WTC11 (cell line): Measurements from ENCODE around the gene FBXO31. TPM values are rescaled to one million over a fixed set of nuclear protein-coding genes. Genes with fewer than 3 reads are reported as not detected.

Experiments
- ATAC-seq: fragments of 200-7000 bp; cut with Tn5 transposase; 2 replicates; pipeline ENCODE4 v1.10.0; 2021; ENCODE audit warnings: mild to moderate bottlenecking, moderate library complexity
- CTCF ChIA-PET: fragments of 300-600 bp; sonication (Branson Sonifier 250); formaldehyde crosslinking; loops from one replicate; lab custom pipeline; 2021; ENCODE audit warnings: antibody characterized with exemption; lab: Charles Lee
- POLR2A ChIA-PET: fragments of 350-600 bp; sonication (Branson Sonifier 250); formaldehyde crosslinking; loops from one replicate; lab custom pipeline; 2021; ENCODE audit warnings: antibody characterized with exemption; lab: Charles Lee
- DNase-seq: peaks from one replicate; pipeline ENCODE4 v3.0.0; 2021; ENCODE audit warnings: low spot score
- H3K27ac Mint-ChIP-seq: 2 replicates; pipeline ENCODE4 v1.8.0; 2021; ENCODE audit warnings: mixed read lengths
- H3K27me3 Mint-ChIP-seq: 2 replicates; pipeline ENCODE4 v1.8.0; 2021; ENCODE audit warnings: low read depth, mild to moderate bottlenecking, moderate library complexity, mixed read lengths
- H3K36me3 Mint-ChIP-seq: 2 replicates; pipeline ENCODE4 v1.8.0; 2021; ENCODE audit warnings: mixed read lengths
- H3K4me1 Mint-ChIP-seq: 2 replicates; pipeline ENCODE4 v1.8.0; 2022; ENCODE audit warnings: mixed read lengths
- H3K4me3 Mint-ChIP-seq: 2 replicates; pipeline ENCODE4 v1.8.0; 2021; ENCODE audit warnings: mild to moderate bottlenecking, moderate library complexity, mixed read lengths
- H3K9me3 Mint-ChIP-seq: 2 replicates; pipeline ENCODE4 v1.8.0; 2021; ENCODE audit warnings: mixed read lengths
- FOXK1 ChIP-seq: sonication (generic); formaldehyde crosslinking; IDR thresholded peaks from 2 replicates; pipeline ENCODE4 v1.8.0; 2022; ENCODE audit warnings: mild to moderate bottlenecking, moderate library complexity, missing genetic modification reagents
- FOXP4 ChIP-seq: sonication (generic); formaldehyde crosslinking; IDR thresholded peaks from 2 replicates; pipeline ENCODE4 v1.8.0; 2022; ENCODE audit warnings: mild to moderate bottlenecking, missing genetic modification reagents
- KAT7 ChIP-seq: sonication (generic); formaldehyde crosslinking; IDR thresholded peaks from 2 replicates; pipeline ENCODE4 v1.8.1; 2023; ENCODE audit warnings: missing genetic modification reagents, mild to moderate bottlenecking, borderline replicate concordance
- NFE2L1 ChIP-seq: sonication (generic); formaldehyde crosslinking; IDR thresholded peaks from 2 replicates; pipeline ENCODE4 v1.8.1; 2023; ENCODE audit warnings: missing genetic modification reagents
- NR1H2 ChIP-seq: sonication (generic); formaldehyde crosslinking; IDR thresholded peaks from 2 replicates; pipeline ENCODE4 v1.9.0; 2021; ENCODE audit warnings: mild to moderate bottlenecking, moderate library complexity, missing genetic modification reagents
- PREB ChIP-seq: sonication (generic); formaldehyde crosslinking; IDR thresholded peaks from 2 replicates; pipeline ENCODE4 v1.8.1; 2022; ENCODE audit warnings: mild to moderate bottlenecking, missing genetic modification reagents, moderate library complexity, borderline replicate concordance
- PRRX2 ChIP-seq: fragments of 250-450 bp; sonication (Bioruptor Pico); IDR thresholded peaks from 2 replicates; pipeline ENCODE4 v1.8.0; 2021; ENCODE audit warnings: mild to moderate bottlenecking
- RELA ChIP-seq: sonication (generic); formaldehyde crosslinking; IDR thresholded peaks from 2 replicates; pipeline ENCODE4 v1.8.1; 2022; ENCODE audit warnings: missing genetic modification reagents, mild to moderate bottlenecking, borderline replicate concordance
- total RNA-seq: library from RNA; stranded (reverse); gene quantifications from 3 replicates; pipeline ENCODE4 v1.2.3, GENCODE V29; 2021
- TF ChIP-seq, protein P1 (sequence below): sonication (generic); formaldehyde crosslinking; IDR thresholded peaks from 2 replicates; pipeline ENCODE4 v1.8.1; 2023; ENCODE audit warnings: mild to moderate bottlenecking, missing genetic modification reagents, borderline replicate concordance
- TF ChIP-seq, protein P2 (sequence below): sonication (generic); formaldehyde crosslinking; IDR thresholded peaks from 2 replicates; pipeline ENCODE4 v1.8.1; 2023; ENCODE audit warnings: mild to moderate bottlenecking, missing genetic modification reagents
- TF ChIP-seq, protein P3 (sequence below): sonication (generic); formaldehyde crosslinking; IDR thresholded peaks from 2 replicates; pipeline ENCODE4 v1.8.1; 2023; ENCODE audit warnings: mild to moderate bottlenecking, moderate library complexity, missing genetic modification reagents

The FBXO31 gene
- total RNA-seq, 1 experiment from 2014 or later, result 22.6 TPM

DNA sequence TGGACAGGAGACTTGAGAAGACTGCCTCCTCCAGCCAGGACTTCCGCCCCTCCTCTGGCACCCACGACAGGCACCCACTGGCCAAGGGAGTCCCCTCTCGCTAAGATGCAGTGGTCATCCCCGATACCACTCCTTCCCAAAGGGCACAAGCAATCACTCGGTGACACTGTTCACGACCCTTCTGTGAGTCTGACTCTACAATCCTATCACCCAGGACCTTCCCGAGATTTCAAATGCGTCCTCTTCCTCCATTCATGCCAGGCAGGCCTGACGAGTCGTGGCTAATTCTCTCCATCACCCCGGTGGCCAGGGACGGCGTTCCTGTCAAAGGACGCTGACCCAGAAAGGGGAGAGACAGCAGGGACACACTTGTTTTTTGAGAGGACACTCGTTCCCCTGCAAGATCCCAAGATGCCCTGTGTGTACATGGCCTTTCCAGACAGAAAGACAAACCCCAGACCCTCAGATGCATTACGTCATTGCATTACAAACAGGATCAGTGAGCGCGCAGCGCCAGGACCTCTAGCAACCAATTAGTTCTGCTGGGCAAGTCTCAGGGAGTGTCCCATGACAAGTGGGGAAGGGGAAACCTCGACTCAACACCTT is 12.2 kb downstream of the FBXO31 start (continued):
- TF ChIP-seq, protein P1, sequence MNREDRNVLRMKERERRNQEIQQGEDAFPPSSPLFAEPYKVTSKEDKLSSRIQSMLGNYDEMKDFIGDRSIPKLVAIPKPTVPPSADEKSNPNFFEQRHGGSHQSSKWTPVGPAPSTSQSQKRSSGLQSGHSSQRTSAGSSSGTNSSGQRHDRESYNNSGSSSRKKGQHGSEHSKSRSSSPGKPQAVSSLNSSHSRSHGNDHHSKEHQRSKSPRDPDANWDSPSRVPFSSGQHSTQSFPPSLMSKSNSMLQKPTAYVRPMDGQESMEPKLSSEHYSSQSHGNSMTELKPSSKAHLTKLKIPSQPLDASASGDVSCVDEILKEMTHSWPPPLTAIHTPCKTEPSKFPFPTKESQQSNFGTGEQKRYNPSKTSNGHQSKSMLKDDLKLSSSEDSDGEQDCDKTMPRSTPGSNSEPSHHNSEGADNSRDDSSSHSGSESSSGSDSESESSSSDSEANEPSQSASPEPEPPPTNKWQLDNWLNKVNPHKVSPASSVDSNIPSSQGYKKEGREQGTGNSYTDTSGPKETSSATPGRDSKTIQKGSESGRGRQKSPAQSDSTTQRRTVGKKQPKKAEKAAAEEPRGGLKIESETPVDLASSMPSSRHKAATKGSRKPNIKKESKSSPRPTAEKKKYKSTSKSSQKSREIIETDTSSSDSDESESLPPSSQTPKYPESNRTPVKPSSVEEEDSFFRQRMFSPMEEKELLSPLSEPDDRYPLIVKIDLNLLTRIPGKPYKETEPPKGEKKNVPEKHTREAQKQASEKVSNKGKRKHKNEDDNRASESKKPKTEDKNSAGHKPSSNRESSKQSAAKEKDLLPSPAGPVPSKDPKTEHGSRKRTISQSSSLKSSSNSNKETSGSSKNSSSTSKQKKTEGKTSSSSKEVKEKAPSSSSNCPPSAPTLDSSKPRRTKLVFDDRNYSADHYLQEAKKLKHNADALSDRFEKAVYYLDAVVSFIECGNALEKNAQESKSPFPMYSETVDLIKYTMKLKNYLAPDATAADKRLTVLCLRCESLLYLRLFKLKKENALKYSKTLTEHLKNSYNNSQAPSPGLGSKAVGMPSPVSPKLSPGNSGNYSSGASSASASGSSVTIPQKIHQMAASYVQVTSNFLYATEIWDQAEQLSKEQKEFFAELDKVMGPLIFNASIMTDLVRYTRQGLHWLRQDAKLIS (CRISPR knock-in tag), result no peak
- TF ChIP-seq PREB (CRISPR knock-in tag) (no peak), FOXK1 (CRISPR knock-in tag) (no peak), RELA (CRISPR knock-in tag) (no peak), KAT7 (CRISPR knock-in tag) (no peak), FOXP4 (no peak)
- TF ChIP-seq, protein P2, sequence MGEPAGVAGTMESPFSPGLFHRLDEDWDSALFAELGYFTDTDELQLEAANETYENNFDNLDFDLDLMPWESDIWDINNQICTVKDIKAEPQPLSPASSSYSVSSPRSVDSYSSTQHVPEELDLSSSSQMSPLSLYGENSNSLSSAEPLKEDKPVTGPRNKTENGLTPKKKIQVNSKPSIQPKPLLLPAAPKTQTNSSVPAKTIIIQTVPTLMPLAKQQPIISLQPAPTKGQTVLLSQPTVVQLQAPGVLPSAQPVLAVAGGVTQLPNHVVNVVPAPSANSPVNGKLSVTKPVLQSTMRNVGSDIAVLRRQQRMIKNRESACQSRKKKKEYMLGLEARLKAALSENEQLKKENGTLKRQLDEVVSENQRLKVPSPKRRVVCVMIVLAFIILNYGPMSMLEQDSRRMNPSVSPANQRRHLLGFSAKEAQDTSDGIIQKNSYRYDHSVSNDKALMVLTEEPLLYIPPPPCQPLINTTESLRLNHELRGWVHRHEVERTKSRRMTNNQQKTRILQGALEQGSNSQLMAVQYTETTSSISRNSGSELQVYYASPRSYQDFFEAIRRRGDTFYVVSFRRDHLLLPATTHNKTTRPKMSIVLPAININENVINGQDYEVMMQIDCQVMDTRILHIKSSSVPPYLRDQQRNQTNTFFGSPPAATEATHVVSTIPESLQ, result no peak
- TF ChIP-seq, protein P3, sequence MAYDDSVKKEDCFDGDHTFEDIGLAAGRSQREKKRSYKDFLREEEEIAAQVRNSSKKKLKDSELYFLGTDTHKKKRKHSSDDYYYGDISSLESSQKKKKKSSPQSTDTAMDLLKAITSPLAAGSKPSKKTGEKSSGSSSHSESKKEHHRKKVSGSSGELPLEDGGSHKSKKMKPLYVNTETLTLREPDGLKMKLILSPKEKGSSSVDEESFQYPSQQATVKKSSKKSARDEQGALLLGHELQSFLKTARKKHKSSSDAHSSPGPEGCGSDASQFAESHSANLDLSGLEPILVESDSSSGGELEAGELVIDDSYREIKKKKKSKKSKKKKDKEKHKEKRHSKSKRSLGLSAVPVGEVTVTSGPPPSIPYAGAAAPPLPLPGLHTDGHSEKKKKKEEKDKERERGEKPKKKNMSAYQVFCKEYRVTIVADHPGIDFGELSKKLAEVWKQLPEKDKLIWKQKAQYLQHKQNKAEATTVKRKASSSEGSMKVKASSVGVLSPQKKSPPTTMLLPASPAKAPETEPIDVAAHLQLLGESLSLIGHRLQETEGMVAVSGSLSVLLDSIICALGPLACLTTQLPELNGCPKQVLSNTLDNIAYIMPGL (CRISPR knock-in tag), result no peak

DNA sequence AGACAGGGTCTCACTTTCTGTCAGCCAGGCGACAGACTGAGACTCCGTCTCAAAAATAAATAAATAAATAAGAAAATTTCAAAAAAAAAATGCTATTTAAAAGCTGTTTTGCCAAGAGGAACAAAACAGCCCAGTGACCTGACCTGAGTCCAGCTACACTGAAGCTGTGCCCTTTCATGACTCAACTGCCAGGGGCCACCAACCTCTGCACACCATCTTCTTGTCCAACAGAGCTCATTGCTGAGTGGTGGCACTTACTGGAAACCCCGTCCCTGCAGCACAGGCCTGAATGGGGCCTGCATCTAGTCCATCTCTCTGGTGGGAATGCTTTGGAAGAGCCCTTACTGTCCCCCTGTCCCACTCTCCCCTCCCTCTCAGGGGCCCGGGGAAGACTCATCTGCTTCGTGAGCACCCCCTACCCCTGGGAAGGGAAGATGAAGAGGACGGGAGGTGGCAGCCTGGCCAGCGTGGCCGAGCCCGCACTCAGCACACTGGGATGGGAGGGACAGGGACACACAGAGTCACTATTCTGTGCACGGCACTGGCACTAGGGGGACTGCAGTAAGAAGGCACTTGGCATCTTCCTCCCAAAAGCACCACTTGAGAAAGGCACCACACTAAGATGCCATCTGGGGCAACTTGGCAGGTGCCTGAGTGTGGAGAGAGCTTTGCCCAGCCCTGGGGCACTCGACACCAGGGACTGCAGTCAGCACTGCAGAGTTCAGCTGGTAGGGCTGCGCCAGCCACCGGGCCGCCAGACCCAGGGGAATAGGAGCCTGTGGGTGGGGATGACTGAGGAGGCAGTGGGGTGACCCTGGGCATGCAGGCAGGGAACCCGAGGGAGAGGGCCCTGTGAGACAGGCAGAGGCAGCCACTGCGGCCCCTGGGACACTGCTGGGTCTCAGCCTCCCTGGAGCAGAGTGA is 13.5 kb downstream of the FBXO31 start:
- H3K9me3 Mint-ChIP-seq, result no peaks in the 10 kb centered on the region
- no peak for TF ChIP-seq PRRX2 (CRISPR knock-in tag)
- no peak for TF ChIP-seq NFE2L1 (CRISPR knock-in tag)
- TF ChIP-seq NR1H2 (CRISPR knock-in tag), result no peak
- no peak overlapping the region for H3K4me3 Mint-ChIP-seq
- no peak for DNase-seq
- peak overlapping the region; percentile 32; the same call in 1 of the 2 replicates for H3K27ac Mint-ChIP-seq
- peaks cover 29% of the 10 kb centered on the region for H3K4me1 Mint-ChIP-seq
- ChIA-PET CTCF (interaction anchor here (1.2 to 2.2 kb wide), 3 partner anchors 24 to 92 kb away, joined by 3 to 5 read pairs (median 4); no protein-coding TSS in a partner anchor), POLR2A (no interaction called here)
- no peaks in the 10 kb centered on the region for H3K27me3 Mint-ChIP-seq
- H3K36me3 Mint-ChIP-seq, result no peaks in the 10 kb centered on the region
- peak; percentile 34; the same call in 1 of the 2 replicates for ATAC-seq
